GM12872 (cell line): ENCODE results near the gene GREM2.

Experiments used
- TF ChIP-seq, protein P1 (sequence below): IDR thresholded peaks from 3 replicates; pipeline ENCODE4 v1.5.1; 2011; ENCODE audit warnings: low read depth, mild to moderate bottlenecking, low read length, moderate library complexity; ENCODE audit not compliant: insufficient read depth

GREM2 gene

GRCh38 chr1:240516069-240516468 lies 95.9 kb downstream of the GREM2 start:
- TF ChIP-seq, protein P1, sequence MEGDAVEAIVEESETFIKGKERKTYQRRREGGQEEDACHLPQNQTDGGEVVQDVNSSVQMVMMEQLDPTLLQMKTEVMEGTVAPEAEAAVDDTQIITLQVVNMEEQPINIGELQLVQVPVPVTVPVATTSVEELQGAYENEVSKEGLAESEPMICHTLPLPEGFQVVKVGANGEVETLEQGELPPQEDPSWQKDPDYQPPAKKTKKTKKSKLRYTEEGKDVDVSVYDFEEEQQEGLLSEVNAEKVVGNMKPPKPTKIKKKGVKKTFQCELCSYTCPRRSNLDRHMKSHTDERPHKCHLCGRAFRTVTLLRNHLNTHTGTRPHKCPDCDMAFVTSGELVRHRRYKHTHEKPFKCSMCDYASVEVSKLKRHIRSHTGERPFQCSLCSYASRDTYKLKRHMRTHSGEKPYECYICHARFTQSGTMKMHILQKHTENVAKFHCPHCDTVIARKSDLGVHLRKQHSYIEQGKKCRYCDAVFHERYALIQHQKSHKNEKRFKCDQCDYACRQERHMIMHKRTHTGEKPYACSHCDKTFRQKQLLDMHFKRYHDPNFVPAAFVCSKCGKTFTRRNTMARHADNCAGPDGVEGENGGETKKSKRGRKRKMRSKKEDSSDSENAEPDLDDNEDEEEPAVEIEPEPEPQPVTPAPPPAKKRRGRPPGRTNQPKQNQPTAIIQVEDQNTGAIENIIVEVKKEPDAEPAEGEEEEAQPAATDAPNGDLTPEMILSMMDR, result no peak

DNA sequence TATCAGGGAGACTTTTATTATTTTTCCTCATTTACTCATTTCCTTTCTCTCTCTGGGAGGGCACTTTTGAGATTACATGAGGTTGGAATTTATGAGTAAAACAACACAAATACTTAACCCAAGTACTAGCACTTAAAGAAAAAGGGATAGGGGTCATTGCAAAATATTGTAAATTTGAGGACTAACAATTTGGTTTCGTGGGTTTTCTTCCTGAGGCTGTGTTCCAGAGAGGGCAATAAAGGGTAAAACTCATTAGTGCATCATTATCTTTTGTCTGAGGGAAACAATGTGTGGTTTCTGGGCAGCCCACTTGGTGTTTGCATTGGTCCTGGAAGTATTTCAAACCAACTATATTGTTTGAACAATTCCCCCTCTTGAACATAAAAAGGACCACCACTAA lies 96.5 kb downstream of the GREM2 start:
- TF ChIP-seq, protein P1, result no peak

DNA sequence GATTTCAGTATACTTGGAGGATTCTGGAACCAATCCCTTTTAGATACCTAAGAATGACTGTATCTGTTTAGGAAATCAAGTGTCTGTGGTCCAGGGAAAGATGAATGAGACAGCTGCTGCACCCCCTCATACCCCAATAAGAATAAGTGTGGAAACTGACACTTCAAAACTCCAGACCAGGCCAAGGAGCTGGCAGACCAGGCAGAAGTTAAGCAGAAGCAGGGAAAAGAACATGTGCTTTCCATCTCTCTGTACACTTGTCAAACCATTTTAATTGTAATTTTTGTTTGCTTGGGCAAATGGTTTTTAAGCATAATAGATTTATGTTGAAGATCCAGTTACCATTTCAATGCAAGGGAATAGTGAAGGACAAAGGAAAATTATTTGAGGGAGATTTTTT lies 100.2 kb downstream of the GREM2 start:
- TF ChIP-seq, protein P1, result no peak

- TF ChIP-seq, protein P1, result no peak
Measured at GRCh38 chr1:240508950-240509349, 103.0 kb downstream of the GREM2 start.

DNA sequence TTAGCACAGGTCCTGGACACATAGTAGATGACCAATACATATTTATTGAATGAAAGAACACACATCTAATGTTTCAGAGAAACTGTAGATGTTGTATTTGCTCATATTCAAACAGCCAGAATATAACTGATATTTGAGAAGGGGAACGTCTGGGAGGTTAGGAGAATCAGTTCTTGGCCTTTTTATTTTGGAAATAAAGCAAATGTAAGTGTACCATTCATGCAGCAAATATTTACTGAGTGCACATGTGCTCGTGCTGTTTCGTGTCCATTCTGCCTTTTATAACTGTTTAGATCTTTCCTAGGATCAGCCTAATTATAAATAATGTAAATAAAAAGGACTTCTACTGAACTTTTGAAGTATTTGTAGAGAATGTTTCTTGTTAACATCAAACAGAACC lies 103.8 kb downstream of the GREM2 start:
- TF ChIP-seq, protein P1, result no peak

- TF ChIP-seq, protein P1, result no peak
Measured at GRCh38 chr1:240506176-240506575, 105.8 kb downstream of the GREM2 start.

GRCh38 chr1:240503558-240503957 lies 108.4 kb downstream of the GREM2 start:
- TF ChIP-seq, protein P1, result no peak

GRCh38 chr1:240503036-240503435 lies 108.9 kb downstream of the GREM2 start:
- TF ChIP-seq, protein P1, result no peak
